T-helper 2 cell treated with Interferon-gamma antibody and Interleukin-4, amounts not matched to agents 100 ng/mL and 5 ng/mL, for 36 hours (primary cell): ENCODE measurements around the gene BATF3. TPM values are rescaled to one million over a fixed set of nuclear protein-coding genes. Genes with fewer than 3 reads are reported as not detected.
"Not testable (repeated sequence)": the region's sequence is repeated elsewhere in the genome, so short reads cannot be mapped to it uniquely, and the experiment has no call there.

ENCODE experiments used
- intact Hi-C: fragments of 100-400 bp; cut with micrococcal nuclease; formaldehyde crosslinking; loops from one replicate; pipeline ENCODE4 v1.15.1; 2023
- total RNA-seq: library from RNA; stranded (reverse); gene quantifications from 2 replicates; pipeline ENCODE4 v1.2.3, GENCODE V29; 2022

BATF3 gene, protein sequence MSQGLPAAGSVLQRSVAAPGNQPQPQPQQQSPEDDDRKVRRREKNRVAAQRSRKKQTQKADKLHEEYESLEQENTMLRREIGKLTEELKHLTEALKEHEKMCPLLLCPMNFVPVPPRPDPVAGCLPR
- 35.3 and 37.3 TPM in 2 replicates for total RNA-seq

DNA sequence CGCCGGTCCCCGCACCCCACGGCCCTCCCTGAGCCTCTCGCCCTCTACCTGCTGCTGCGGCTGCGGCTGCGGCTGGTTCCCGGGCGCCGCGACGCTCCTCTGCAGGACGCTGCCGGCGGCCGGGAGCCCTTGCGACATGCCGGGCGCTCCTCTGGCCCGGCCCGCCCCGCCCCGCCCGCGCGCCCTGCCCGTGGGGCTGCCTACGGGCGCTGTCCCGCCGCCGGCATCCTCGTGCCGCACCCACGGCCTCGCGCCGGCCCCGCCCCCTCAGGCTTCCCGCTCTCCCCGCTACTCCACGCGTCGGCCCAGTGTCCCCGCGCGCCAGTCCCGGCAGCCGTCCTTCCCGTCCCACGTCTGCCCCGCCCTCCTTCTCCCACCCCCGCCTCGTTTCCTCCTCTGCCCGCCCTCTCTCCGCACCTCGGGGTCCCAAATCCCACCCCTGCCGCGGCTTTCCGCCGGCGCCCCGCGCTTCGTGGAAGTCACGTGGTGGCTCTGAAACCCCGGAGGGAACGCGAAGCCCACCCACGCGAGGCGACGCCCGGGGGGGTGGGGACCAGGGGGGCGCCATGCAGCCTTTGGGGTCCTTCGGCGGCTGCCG is at the start of gene BATF3:
BATF3 (minus strand) TSS at position 216 of the 598 bp plus-strand sequence; CDS start at position 138, 78 bp downstream.
- intact Hi-C loops: loop anchor here (1.0 to 5.0 kb wide), 6 partner anchors 21 to 159 kb away; partner anchors contain the start of genes ATF3 and FLVCR1

DNA sequence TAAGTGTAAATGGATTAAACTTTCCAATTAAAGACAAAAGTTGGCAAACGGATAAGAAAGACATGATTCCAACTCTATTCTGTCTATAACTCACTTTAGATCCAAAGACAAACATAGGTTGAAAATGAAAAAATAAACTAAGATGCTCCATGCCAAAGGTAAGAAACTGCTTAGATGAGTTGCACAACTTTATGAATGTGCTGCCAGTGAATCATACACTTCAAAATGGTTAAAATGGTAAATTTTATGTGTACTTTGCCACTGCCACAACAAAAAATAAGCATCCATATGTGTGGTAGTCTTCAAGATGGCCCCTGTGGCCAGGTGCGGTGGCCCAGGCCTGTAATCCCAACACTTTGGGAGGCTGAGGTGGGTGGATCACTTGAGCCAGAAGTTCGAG is 46.9 kb upstream of the BATF3 start:
- intact Hi-C loops: no loop called here

DNA sequence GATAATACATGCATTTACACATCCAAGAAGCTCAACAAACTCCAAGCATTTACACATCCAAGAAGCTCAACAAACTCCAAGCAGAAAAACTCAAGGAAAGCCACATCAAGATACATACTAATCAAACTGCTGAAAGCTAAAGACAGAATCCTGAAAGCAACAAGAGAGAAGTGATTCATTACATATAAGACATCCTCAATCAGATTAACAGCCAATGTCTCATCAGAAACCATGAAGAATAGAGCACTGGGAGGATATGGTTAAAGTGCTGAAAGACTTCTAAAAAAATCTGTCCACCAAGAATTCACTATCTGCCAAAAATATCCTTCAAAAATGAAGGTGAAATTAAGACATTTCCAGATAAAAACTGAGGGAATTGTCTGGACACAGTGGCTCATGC is 45.7 kb upstream of the BATF3 start:
- intact Hi-C loops: no loop called here

DNA sequence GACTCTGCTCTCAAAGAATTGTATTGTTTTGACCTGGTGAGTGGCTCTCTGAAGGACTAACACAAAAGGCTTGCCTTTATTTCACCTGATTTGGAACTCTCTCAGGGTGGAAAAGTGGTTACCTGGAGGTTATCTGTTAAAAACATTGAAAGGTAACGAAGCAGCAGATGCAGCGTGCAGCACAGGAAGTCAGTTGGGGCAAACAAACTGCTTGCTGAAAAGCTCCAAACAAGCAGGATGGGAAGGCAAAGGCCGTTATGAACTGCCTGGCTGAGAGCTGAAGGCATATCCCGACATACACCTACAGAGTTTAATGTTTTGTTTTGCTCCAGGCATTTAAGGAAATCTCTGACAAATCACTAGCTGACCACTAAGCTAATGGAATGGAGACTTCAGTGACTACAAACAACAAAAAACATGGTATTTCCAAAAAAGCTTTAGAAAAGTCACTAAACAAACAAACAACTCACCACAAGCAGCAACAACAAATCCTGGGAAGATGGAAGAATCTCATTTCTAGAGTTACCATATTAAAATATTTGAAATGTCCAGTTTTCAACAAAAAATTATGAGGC is 44.3 kb upstream of the BATF3 start:
- intact Hi-C loops: no loop called here

DNA sequence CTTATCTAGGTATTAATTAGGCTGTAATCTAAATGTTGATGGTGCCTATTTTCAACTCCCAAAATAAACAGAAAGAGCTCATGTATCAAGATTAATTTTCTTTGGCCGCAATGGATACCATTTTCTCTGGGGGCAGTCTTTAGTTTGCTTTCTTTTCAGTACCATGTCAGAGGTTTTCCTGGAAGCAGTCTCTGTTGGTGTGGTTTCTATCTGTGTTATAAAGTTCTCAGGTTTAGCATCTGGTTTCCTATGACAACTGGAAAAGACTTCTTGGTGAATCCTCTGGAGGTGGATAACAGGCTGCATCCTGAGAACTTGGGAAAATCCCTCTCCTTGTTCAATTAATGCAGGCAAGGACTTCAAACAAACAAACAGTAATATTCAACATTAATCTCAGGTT is 38.7 kb upstream of the BATF3 start:
- intact Hi-C loops: loop anchor here (2.0 kb wide), 2 partner anchors 14 to 16 kb away; no protein-coding TSS in a partner anchor

DNA sequence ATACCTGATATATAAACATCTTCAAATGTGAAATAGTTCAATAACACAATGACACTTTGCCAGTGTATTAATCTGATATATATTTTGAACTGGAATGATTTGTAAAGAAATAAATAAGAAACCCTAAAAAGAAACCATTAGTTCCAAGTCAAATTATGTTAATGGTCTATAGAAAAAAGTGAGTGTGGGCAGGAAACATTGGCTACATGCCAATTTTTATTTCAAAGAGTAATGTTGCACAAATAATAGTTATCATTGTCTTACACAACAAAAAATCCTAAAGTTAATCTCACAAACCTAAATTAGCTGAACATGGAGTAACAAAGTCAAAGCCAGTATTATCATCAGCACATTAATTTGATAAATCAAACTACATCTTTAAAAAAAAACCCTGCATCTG is 37.9 kb upstream of the BATF3 start:
- intact Hi-C loops: no loop called here

DNA sequence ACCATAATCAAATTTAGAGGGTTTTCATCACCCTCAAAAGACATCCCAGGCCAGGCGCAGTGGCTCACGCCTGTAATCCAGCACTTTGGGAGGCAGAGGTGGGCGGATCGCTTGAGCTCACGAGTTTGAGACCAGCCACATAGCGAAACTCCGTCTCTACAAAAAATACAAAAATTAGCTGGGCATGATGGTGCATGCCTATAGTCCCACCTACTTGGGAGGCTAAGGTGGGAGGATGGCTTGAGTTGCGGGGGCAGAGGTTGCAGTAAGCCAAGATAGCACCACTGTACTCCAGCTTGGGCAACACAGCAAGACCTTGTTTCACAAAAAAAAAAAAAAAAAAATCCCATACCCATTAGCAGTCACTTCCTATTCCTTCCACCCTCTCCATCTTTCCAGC is 33.5 kb upstream of the BATF3 start:
- intact Hi-C loops: no loop called here

DNA sequence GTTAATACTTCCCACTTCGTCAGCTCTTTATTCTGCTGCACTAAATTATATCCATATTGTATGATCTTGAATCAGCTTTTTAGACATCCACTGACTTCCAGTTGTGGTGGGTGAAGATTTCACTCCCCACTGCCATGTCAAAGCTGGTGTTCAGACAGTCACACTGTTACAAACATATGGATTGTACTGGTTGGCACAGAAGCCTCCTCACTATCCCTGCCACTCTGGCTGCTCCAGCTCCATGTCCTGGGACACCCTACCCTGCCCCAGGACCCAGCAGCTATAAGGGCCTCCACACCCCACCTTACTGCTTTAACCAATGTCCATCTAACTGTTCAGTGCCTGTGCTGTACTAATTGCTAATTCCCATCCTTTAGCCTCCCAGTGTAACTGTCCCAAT is 32.0 kb upstream of the BATF3 start:
- intact Hi-C loops: no loop called here

DNA sequence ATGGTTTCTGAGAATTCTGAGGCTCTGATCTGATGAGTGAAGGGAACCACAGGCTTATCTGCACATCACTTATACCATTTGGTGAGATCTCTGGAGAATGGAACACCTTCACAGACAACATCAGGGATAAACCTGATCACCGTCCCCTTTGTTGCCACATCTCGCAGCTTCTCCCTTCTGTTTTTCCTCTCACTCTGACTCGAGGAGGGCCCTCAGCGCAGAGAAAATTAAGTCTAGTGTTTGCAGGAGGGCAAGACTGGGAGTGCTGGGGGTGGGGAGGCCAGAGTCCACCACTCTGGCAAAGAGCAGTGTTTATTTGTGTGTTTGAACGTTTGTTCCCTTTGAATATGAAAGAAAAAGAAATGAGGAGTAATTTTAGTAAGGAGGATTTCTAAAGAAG is 29.0 kb upstream of the BATF3 start:
- intact Hi-C loops: no loop called here

DNA sequence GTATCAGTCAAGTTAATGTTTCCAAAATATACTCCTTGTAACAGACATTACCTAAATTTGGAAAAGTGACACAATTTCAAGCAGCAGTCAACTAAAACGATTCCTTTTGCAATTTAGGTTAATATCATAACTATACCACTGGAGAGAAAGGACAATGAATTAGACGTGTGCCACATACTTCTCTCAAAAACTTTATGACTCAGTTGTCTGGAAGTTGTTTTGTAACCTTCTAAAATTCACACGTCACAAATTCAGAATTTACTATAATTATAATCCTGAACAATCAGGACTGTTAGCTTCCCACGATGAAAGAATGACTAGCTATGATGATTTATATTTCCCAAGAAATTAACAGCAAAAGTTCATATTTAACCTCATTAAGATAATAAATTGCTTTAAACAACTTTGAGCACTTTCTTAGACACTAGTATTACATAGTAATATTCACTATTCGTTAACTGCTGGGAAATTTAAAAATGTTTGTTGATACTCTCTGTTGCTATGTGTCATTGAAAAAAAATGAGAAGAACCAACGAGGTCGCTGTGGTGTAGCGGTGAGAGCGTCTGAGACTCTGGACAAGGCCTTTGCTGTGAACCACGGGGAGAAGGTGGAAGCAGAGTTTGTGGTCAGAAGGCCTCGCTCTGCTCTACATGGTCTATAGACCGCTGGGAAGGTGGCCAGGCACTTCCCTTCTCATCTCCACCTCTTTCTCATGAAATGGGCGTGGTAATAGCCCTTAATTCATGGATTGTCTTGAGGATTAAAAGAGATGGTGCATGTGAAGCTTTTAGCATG is 27.9 kb upstream of the BATF3 start:
- intact Hi-C loops: no loop called here

DNA sequence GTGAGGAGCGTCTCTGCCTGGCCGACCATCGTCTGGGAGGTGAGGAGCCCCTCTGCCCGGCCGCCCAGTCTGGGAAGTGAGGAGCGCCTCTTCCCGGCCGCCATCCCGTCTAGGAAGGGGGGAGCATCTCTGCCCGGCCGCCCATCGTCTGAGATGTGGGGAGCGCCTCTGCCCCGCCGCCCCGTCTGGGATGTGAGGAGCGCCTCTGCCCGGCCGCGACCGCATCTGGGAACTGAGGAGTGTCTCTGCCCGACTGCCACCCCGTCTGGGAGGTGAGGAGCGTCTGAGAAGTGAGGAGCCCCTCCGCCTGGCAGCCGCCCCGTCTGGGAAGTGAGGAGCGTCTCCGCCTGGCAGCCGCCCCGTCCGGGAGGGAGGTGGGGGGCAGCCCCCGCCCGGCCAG is 25.0 kb upstream of the BATF3 start:
- intact Hi-C loops: not testable (repeated sequence)

DNA sequence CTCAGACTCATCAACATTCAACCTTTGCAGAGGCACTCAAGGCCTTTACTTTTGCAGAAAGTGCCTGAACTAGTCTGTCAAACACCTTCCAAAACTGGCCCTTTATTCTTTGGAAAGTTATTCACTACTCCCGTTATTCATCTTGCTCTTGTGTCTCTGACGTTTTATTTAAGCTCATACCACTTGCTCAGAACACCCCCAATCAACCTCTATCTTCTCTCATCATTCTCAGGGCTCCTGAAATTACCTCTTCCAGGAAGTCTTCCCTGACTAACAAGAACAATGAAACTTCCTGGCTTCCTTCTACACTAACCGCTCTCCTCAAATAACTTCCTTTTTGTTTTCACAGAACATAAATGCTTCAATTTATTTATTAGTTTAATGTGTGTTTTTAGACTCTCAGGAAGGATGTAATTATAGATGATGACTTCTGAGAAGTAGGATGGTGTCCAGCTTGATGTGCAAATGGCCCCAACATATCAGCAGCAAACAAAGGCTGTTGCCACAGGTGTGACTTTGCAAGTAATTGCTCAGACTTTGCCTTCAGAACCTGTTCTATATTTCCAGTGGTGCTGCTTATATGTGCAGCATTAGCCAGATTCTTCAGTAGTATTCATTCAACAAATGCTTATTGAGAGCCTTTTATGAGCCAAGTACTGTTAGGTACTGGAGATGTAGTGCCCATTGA is 22.8 kb upstream of the BATF3 start:
- intact Hi-C loops: loop anchor here (2.0 kb wide), 1 partner anchor 16 kb away; no protein-coding TSS in a partner anchor

DNA sequence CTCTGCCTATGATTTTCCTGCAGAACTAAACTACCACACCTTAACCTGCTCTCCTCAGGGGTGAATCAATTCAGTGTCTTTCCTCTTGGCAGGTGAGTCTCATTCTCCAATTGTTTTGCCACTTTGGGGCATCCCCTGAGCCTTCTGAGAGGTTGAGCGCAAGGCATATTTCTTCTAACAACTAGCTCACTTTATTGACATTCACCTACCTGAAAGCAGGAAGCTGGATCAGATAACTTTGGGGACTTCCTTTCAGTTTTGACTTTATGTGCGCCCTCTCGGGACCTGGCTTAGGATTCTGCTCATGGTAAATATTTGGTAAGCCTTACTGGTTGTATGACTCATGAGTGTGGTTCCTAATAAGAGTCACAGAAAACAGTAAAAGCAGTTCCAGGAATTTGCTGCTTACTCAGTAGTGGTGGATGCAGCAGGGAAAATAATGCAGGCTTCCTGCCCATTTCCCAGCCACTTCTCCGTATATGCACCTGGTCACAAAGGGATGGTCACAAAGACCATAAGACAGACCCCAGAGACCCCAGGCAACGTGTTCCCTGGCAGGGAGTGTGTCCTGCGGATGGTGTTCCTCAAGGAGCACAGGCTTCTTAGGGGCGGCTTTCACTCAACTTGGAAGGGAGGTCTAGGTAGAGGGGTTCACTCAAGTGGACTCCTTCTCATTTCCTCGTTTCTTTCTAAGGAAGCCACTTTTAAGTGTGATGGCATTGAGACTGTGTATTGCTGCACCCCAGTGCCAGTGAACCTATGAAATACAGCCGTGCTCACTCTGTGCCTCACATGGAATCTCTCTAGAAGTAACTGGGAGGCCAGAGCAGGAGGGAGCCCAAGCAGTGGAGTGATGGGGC is 22.0 kb upstream of the BATF3 start:
- intact Hi-C loops: loop anchor here (2.0 kb wide), 2 partner anchors 17 to 21 kb away; no protein-coding TSS in a partner anchor

DNA sequence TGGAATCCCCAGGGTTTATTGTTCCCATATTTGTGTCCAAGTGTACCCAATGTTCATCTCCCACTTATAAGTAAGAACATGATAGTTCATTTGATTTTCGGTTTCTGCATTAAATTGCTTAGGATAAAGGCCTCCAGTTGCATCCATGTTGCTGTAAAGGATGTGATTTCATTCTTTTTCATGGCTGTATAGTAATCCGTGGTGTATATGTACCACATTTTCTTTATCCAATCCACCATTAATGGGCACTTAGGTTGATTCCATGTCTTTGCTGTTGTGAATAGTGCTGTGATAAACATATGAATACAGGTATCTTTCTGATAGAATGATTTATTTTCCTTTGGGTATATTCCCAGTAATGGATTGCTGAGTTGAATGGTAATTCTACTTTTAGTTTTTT is 20.0 kb upstream of the BATF3 start:
- intact Hi-C loops: loop anchor here (2.0 kb wide), 1 partner anchor 19 kb away; no protein-coding TSS in a partner anchor

DNA sequence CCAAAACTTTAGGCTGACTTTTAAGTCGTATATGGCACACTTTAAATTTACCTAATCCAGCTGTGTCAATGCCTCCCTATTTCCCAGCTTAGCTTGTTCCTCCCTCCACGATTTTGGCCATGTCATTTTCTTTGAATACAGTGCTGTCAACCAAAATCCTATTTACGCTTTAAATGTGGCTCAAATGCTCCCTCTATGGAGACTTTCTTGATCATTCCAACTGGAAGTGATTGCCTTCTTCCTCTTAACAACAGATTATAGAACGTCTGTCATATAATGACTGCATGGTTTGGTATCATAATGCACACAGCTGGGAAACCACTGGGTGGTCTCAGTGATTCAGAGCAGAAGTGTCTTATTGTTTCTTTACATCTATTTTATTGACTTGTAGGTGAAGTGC is 18.9 kb upstream of the BATF3 start:
- intact Hi-C loops: no loop called here

DNA sequence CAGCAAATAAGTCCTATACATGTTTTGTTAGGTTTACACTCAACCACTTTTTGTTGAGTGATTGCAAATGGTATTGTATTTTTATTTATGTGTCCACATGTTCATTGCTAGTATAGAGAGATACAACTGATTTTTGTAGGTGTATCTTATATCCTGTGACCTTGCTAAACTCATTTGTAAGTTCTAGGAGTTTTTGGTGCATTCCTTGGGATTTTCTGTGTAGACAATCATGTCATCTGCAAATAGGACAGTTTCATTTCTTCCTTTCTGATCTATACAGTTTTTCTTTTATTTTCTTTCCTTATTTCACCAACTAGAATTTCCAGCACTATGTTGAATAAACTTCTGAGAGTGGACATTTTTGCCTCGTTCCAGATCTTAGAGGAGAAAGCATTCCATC is 16.5 kb upstream of the BATF3 start:
- intact Hi-C loops: no loop called here

DNA sequence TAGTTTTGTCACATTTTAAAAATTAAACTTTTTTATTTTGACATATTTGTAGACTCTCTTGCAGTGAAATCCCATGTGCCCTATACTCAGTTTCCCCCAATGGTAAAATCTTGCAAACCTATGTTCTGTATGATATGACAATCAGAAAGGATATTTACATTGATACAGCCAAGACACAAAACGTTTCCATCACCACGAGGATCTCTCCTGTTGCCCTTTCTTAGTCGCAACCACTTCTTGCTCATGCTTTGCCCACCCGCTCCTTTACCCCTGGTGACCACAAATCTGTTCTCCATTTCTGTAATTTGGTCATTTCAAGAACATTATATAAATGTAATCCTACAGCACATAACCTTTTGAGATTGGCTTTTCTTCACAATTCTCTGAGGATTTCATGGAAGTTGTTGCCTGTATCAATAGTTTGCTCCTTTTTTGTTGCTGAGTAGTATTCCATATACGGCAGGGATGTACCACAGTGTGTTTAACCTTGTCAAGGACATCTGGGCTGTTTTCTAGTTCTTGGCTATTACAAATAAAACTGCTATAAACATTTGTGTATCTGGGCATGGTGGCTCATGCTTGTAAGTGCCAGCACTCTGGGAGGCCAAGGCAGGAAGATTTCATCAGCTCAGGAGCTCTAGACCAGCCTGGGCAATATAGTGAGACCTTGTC is 14.0 kb upstream of the BATF3 start:
- intact Hi-C loops: no loop called here

DNA sequence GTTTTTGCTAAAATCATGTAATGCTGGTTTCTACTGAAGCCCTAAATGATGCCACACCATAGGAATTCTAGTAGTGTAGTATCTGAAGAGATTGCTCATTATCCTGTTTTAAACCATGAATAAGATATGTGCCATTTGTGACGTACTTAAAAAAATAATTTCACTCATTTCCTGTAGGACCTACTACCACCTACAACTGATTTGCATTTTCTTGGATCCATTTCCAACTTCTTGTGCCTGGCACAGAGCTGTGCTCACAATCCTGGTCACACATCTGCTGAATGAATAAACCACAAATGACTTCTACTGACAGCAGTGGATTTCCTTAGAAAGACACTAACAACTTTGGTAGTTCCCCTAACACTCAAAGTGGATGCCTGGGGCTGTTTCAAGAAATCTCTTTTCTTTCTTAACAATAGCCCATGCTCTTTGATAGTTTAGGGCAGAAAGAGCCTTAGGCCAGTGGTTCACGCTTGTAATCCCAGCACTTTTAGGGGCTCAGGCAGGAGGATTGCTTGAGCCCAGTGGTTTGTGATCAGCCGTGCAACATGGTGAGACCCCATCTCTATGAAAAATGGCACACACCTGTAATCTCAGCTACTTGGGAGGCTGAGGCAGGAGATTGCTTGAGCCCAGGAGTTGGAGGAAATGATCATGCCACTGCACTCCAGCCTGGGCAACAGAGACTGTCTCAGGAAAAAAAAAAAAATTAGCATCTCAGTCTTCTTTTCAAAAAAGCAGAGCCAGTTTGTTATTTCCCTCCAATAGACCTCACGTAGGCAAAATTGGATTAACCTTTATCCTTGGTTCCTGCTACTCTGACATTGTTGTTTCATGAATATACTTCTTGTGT is 13.0 kb upstream of the BATF3 start:
- intact Hi-C loops: no loop called here

DNA sequence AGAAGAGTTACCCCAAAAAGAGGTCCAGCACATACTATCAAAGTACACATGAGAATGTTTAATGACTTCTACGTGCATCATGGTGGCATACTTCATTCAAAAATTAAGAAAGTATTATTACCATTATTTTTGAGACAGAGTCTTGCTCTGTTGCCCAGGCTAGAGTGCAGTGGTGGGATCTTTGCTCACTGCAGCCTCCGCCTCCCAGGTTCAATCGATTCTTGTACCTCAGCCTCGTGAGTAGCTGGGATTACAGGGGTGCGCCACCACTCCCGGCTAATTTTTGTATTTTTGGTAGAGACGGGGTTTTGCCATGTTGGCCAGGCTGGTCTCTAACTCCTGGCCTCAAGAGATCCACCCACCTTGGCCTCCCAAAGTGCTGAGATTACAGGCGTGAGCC is 12.3 kb upstream of the BATF3 start:
- intact Hi-C loops: not testable (repeated sequence)
